ENCODE results near the gene ACVR1B.

ACVR1B gene

DNA sequence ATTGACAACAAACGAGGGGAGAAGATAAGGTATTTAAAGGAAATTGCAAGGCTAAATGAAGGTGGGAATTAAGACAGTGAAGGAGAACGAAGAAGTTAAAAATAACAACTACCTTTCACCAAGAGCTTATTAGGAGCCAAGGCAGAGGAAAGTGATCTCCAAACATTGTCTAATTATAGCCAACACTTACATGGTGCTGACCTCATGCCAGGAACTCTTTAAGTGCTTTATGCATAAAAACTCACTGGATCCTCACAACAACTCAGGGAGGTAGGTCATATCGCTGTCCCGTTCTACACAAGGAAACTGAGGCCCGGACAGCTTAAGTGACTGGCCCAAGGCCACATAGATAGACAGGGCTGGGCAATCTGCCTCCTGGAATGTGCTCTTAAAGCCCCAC lies 74.8 kb downstream of the ACVR1B start:
- no peak for DNase-seq

DNA sequence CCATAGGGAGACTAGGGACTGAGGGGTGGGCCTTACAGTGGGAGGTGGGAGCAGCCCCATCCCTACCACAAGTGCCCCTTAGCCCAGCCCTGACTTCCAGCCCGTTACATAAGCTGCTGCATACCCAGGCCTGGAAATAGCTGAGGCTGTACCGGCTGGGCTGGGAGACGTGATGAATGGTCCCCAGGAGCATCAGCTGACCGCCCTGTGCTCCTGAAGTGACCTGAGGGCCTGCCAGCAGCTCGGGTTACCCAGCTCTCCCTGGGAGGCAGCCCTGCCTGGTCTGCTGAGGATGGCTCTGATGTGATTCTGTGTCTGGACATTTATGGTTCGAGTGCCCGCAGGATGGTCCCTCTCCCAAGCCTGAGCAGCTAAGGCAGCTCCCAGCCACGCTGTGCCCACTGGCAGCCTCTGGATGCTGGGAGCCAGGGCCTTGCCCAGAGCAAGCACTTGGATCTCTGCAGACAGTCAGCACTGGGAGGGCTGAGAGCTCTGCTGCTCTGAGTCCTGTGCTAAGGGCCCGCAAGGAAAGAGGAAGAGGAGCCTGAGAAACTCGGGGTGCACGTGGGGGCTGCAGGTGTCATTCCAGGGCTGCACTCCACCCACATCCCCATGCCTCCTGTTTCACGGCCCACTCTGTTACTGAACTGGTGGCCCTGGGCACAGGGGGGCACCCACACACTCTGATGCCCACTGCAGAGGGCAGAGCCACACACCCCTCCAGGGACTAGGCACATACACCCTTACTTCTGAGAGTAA lies 75.8 kb downstream of the ACVR1B start:
- no peak for DNase-seq

DNA sequence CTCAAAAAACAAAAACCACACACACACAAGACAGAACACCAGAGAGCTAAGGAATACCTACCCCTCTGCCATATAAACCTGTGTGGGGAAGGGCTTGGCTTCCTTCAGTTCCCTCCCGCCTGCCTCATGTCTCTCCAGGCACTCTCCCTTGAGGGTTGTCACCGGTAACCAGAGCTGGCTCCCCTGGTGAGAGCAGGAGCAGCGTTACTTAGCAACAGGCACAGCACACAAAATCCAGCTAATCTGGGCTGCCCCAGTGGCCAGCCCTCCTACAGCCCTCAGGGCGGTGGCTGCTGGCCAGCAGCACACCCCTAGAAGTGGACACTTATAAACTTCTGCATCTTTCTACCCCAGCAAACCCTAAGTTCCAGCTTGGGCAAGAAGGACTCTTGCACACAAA lies 78.2 kb downstream of the ACVR1B start:
- DNase-seq: peak; percentile 23 to 37

- DNase-seq: no peak
Measured at GRCh38 chr12:52032446-52032803, 80.9 kb downstream of the ACVR1B start.

DNA sequence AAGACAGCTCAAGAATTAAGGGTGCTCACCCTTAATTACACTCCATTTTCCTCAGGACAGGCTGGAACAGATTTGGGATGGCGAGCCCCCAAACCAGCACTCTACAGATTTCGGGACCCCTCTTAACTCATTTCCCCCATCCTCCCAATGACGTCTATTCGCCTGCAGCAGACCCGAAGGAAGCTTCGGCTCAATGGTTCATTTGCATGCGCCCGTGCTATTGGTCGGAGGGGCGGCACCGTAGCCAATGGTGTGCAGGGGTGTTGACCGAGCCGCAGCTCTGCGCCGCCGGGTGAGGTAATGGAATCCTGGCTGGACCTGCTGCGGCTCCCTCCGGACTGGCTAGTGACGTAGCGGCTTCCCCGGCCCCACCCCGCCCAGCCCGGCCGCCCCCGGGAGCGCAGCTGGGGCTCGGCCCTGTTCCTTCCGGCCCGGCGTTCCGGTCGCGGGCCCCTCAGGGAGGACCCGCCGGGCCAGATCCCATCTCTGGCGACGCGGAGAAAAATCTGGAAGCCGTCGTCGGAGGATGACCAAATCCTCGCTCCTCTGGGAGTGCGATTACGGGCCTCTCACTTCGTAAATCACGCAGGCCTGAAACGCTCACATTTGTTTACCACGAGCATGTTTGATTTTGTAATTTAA lies 81.4 kb downstream of the ACVR1B start:
- peak; percentile 87 to 93 for DNase-seq

DNA sequence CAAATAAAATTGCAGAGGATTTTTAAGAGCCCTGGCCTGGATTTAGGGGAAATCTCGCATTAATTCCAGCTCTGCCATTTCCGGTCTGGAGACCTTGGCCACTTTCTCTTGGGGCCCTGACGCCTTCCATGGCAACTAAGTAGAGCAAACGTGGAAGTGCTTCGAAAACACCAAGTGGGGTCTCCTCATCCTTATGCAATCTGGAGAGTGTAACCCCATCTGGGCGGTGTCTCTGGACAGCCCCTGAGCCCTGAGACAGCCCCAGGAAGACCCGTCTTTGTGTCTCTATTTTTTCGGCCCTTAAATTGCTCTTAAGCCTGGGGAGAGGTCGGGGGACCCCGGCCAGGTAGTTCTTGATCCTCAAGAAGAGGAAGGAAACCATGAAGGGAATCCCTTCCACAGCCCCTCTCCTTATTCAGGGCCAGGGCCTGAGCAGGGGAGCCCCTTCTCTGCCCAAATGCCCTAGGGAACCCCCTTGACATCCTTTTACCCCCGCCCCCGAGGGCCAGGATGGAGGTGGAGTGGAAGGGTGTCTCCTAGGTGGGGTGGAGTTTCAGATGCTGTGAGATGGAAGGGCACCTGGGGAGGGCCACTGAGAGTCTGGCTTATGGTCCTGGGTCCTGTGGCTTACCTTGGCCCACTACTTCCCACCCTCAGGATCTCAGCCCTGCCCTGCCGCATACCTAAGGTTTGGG lies 82.1 kb downstream of the ACVR1B start:
- no peak for DNase-seq

- no peak for DNase-seq
Measured at GRCh38 chr12:52035190-52035589, 83.7 kb downstream of the ACVR1B start.

- DNase-seq: no peak
Measured at GRCh38 chr12:52035926-52036325, 84.4 kb downstream of the ACVR1B start.

- peak; percentile 38 to 68 for DNase-seq
Measured at GRCh38 chr12:52036587-52037171, 85.2 kb downstream of the ACVR1B start.

DNA sequence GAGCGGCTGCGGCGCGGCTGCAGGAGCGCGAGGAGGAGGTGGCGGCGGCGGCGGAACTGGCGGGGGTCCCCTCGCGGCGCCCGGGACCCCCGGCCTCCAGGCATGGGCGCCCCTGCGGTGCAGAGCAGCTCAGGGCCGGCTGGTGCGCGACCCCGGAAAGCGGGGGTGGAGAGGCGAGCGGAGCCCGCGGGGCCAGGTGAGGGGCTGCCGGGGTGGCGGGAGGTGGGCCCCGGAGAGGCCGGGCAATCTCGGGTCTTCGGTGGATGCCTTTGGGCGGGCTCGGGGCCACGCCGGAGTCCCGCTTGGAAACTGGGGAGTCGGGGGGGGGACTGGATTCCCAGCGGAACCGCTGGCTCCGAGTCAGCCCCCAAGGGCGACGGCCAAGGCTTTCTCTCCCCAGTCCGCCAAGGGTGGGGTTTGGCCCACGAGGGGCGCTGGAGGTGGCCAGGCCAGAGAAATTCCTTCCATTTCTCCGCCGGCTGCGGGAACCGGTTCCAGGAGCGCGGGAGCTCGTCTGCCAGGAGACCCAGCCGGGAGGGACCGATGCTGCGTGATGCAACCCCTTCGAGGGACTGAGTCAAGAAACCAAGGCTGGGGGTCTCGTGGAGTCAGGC lies 85.9 kb downstream of the ACVR1B start:
- no peak for DNase-seq

GRCh38 chr12:52038447-52038846 lies 86.9 kb downstream of the ACVR1B start:
- DNase-seq: no peak

DNA sequence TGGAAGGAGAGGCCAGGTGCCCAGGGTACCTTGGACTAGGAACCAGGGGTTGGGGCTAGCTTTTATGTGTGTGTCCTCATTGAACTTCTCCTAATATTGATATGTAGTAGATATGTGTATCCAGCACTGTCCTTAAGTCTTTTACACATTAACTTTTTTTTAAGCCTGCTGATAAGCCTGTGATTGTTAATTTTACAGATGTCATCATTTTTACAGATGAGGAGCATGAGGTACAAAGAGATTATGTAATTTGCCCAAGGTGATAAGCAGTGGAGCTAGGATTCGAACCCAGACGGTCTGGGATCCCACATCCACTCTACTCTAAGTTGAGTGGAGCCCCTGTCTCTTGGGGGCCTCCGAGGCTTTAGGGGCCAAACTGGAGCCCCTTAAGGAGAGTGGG lies 89.5 kb downstream of the ACVR1B start:
- DNase-seq: no peak

DNA sequence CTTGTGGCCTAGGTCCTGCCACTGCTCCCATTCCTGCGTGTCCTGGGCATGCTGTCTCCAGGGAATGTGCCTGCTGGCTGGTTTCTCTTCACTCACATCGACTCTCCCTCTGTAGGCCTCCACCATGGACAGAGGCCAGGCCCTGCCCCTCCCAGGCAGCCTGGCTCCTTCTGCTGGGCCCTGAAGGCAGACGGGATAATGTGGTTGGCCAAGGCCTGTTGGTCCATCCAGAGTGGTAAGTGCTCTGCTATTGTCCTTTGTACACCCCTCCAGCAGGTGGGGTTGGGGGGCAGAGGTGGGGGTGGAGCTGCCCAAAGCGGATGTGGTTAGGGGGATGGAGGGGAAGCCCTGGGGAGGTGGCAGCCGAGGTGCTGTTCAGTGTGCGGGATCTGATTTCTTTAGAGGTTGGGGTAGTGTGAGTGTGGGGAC lies 90.2 kb downstream of the ACVR1B start:
- DNase-seq: no peak

DNA sequence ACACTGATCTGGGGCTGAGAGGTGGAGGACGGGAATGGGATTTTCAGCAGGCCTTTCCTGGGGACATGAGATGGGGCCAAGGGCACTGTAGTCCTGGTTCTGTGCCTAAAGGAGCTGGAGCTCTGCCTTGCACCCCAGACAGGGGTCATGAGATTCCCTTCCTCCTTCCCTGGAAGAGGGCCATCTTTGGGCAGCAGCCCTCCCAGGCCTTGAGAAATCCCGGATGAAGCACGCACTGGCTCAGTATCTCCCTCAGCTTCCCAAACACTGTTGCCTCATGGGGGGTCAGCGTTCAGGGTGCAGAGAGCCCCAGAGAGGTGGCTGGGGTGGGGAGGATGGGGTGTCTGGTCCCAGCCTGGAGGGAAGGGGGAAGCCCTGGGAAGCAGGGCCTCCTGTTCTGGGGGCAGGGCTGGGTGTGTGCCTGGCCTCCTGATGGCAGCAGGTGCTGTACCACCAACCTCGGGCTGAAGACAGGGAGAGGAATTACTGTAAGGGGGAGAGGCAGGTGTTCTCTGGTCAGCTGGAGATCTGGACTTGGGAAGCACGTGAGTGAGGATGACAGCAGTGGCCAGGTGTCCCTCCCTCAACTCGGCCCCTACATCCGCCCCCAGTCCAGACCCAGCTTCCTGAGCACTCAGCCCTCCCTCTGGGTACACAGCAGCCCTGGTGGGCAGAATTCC lies 91.3 kb downstream of the ACVR1B start:
- no peak for DNase-seq

GRCh38 chr12:52043386-52044212 lies 92.1 kb downstream of the ACVR1B start:
- DNase-seq: no peak

- no peak for DNase-seq
Measured at GRCh38 chr12:52044292-52044983, 92.9 kb downstream of the ACVR1B start.

GRCh38 chr12:52045794-52046199 lies 94.3 kb downstream of the ACVR1B start:
- no peak for DNase-seq

Measured in NCI-H187 (cell line).